ENCODE results near the gene TRPM4.

Gene TRPM4

GRCh38 chr19:49229416-49229815 lies 71.8 kb downstream of the TRPM4 start:
- TF ChIP-seq, protein P1, sequence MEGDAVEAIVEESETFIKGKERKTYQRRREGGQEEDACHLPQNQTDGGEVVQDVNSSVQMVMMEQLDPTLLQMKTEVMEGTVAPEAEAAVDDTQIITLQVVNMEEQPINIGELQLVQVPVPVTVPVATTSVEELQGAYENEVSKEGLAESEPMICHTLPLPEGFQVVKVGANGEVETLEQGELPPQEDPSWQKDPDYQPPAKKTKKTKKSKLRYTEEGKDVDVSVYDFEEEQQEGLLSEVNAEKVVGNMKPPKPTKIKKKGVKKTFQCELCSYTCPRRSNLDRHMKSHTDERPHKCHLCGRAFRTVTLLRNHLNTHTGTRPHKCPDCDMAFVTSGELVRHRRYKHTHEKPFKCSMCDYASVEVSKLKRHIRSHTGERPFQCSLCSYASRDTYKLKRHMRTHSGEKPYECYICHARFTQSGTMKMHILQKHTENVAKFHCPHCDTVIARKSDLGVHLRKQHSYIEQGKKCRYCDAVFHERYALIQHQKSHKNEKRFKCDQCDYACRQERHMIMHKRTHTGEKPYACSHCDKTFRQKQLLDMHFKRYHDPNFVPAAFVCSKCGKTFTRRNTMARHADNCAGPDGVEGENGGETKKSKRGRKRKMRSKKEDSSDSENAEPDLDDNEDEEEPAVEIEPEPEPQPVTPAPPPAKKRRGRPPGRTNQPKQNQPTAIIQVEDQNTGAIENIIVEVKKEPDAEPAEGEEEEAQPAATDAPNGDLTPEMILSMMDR (IDR thresholded peaks at IDR 0.05; ENCODE audit: insufficient read depth, low read length, poor library complexity, severe bottlenecking): no peak
- no peaks in the 10 kb centered on the region for H3K36me3 ChIP-seq (ENCODE audit: control insufficient read depth, insufficient read depth, low read length)
- no peak overlapping the region for H3K4me3 ChIP-seq (replicated peaks; ENCODE audit: low read depth, low read length)
- H3K27me3 ChIP-seq (replicated peaks; ENCODE audit: control insufficient read depth, insufficient read depth, low read length): no peaks in the 10 kb centered on the region; the same call in 1 of the 2 replicates
- no peak for DNase-seq (ENCODE audit: extremely low read depth, insufficient read length)

- Histone ChIP-seq H3K27me3 (replicated peaks; ENCODE audit: control insufficient read depth, insufficient read depth, low read length) (no peaks in the 10 kb centered on the region; the same call in 1 of the 2 replicates), H3K4me3 (replicated peaks; ENCODE audit: low read depth, low read length) (no peak overlapping the region), H3K36me3 (ENCODE audit: control insufficient read depth, insufficient read depth, low read length) (no peaks in the 10 kb centered on the region)
- DNase-seq (ENCODE audit: extremely low read depth, insufficient read length): peak; percentile 65
- TF ChIP-seq, protein P1 (IDR thresholded peaks at IDR 0.05; ENCODE audit: insufficient read depth, low read length, poor library complexity, severe bottlenecking): no peak
Observed at GRCh38 chr19:49231389-49231788, 73.8 kb downstream of the TRPM4 start.

DNA sequence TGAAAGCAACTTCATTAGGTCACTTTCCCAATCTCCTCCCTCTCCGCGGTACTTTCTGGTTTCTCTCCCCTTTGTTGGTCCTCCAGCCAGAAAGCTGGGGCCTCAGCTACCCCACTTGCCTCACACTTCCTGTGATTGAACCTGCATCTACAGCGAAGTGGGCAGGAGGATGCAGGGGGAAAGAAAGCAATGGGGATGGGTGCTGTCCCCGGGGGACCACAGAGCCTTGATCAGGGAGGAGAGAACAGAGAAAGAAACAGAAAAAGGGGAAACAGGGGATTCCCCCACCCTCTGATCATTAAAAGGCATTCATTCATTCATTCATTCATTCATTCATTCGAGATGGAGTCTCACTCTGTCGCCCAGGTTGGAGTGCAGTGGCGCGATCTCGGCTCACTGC lies 74.2 kb downstream of the TRPM4 start:
- DNase-seq (ENCODE audit: extremely low read depth, insufficient read length): no peak
- Histone ChIP-seq H3K27me3 (replicated peaks; ENCODE audit: control insufficient read depth, insufficient read depth, low read length) (no peaks in the 10 kb centered on the region; the same call in 1 of the 2 replicates), H3K36me3 (ENCODE audit: control insufficient read depth, insufficient read depth, low read length) (no peaks in the 10 kb centered on the region), H3K4me3 (replicated peaks; ENCODE audit: low read depth, low read length) (no peak overlapping the region)
- TF ChIP-seq, protein P1 (IDR thresholded peaks at IDR 0.05; ENCODE audit: insufficient read depth, low read length, poor library complexity, severe bottlenecking): no peak

- no peak overlapping the region for H3K4me3 ChIP-seq (replicated peaks; ENCODE audit: low read depth, low read length)
- DNase-seq (ENCODE audit: extremely low read depth, insufficient read length): no peak
- no peaks in the 10 kb centered on the region; the same call in 1 of the 2 replicates for H3K27me3 ChIP-seq (replicated peaks; ENCODE audit: control insufficient read depth, insufficient read depth, low read length)
- TF ChIP-seq, protein P1 (IDR thresholded peaks at IDR 0.05; ENCODE audit: insufficient read depth, low read length, poor library complexity, severe bottlenecking): no peak
- no peaks in the 10 kb centered on the region for H3K36me3 ChIP-seq (ENCODE audit: control insufficient read depth, insufficient read depth, low read length)
Observed at GRCh38 chr19:49233163-49233562, 75.6 kb downstream of the TRPM4 start.

GRCh38 chr19:49241769-49242168 lies 84.2 kb downstream of the TRPM4 start:
- Histone ChIP-seq H3K36me3 (ENCODE audit: control insufficient read depth, insufficient read depth, low read length) (no peaks in the 10 kb centered on the region), H3K27me3 (replicated peaks; ENCODE audit: control insufficient read depth, insufficient read depth, low read length) (no peaks in the 10 kb centered on the region; the same call in none of the 2 replicates), H3K4me3 (replicated peaks; ENCODE audit: low read depth, low read length) (no peak overlapping the region)
- TF ChIP-seq, protein P1 (IDR thresholded peaks at IDR 0.05; ENCODE audit: insufficient read depth, low read length, poor library complexity, severe bottlenecking): no peak
- no peak for DNase-seq (ENCODE audit: extremely low read depth, insufficient read length)

DNA sequence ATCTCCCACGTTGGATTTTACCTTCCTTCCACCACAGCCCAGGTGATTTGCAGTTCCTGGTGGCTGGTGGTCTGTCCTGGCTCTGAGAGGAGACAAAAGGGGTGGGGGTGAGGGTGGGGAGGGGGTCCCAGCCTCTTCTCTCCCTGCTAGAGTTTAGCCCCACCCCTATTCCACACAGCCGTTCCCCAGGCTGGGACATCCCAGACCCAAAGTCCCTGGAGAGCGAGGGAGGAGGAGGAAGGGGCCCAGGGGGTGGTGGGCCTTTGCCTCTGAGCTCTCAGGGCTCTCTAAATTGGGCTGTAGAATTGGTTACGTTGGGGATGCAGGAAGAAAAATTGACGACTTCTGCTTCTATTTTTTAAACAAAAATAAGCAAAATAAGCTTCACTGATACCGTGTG lies 85.5 kb downstream of the TRPM4 start:
- Histone ChIP-seq H3K27me3 (replicated peaks; ENCODE audit: control insufficient read depth, insufficient read depth, low read length) (no peaks in the 10 kb centered on the region; the same call in none of the 2 replicates), H3K36me3 (ENCODE audit: control insufficient read depth, insufficient read depth, low read length) (no peaks in the 10 kb centered on the region), H3K4me3 (replicated peaks; ENCODE audit: low read depth, low read length) (no peak overlapping the region)
- TF ChIP-seq, protein P1 (IDR thresholded peaks at IDR 0.05; ENCODE audit: insufficient read depth, low read length, poor library complexity, severe bottlenecking): no peak
- no peak for DNase-seq (ENCODE audit: extremely low read depth, insufficient read length)

Measured in GM06990 (cell line).